HG02943 (cell line): ENCODE results near the gene EGFR.

Source experiments
- ATAC-seq: cut with Tn5 transposase; IDR thresholded peaks from one replicate; pipeline ENCODE4 v1.9.1; 2021; ENCODE audit warnings: mild to moderate bottlenecking, low read depth, moderate library complexity; ENCODE audit not compliant: unreplicated experiment

The EGFR gene

GRCh38 chr7:55005241-55005851 lies 13.5 kb upstream of the EGFR start:
- ATAC-seq, result no peak

- no peak for ATAC-seq
These were observed 12.3 kb upstream of the EGFR start for GRCh38 chr7:55006499-55006898.

- ATAC-seq, result no peak
These were observed 5.0 kb upstream of the EGFR start for GRCh38 chr7:55013851-55014250.

- ATAC-seq, result no peak
These were observed 2.6 kb upstream of the EGFR start for GRCh38 chr7:55016061-55016745.

GRCh38 chr7:55016746-55017090 lies 2.1 kb upstream of the EGFR start:
- ATAC-seq, result no peak

GRCh38 chr7:55017841-55018240 lies 976 bp upstream of the EGFR start:
- no peak for ATAC-seq

- ATAC-seq, result no peak
These were observed 424 bp downstream of the EGFR start for GRCh38 chr7:55019191-55019690.

GRCh38 chr7:55019691-55020465 lies 1.1 kb downstream of the EGFR start:
- no peak for ATAC-seq

GRCh38 chr7:55020466-55020871 lies 1.7 kb downstream of the EGFR start:
- no peak for ATAC-seq

GRCh38 chr7:55021053-55021452 lies 2.2 kb downstream of the EGFR start:
- no peak for ATAC-seq

- no peak for ATAC-seq
These were observed 3.5 kb downstream of the EGFR start for GRCh38 chr7:55022002-55022985.

- no peak for ATAC-seq
These were observed 5.2 kb downstream of the EGFR start for GRCh38 chr7:55023841-55024505.

GRCh38 chr7:55024776-55025175 lies 6.0 kb downstream of the EGFR start:
- no peak for ATAC-seq

- ATAC-seq, result no peak
These were observed 7.4 kb downstream of the EGFR start for GRCh38 chr7:55026086-55026790.

GRCh38 chr7:55026867-55027490 lies 8.2 kb downstream of the EGFR start:
- no peak for ATAC-seq

GRCh38 chr7:55028011-55028410 lies 9.2 kb downstream of the EGFR start:
- no peak for ATAC-seq

GRCh38 chr7:55030314-55030713 lies 11.5 kb downstream of the EGFR start:
- no peak for ATAC-seq

GRCh38 chr7:55031075-55031474 lies 12.3 kb downstream of the EGFR start:
- ATAC-seq, result no peak
